GM10248 (cell line): ENCODE measurements around the gene TNFRSF21.

Source experiments
- CTCF ChIA-PET: fragments of 300-600 bp; sonication (Branson Sonifier 250); formaldehyde crosslinking; extraction: SDS; loops from one replicate; lab custom pipeline; 2021; ENCODE audit warnings: antibody characterized with exemption; lab: Yijun Ruan, JAX
- POLR2A ChIA-PET: fragments of 350-650 bp; sonication (Branson Sonifier 250); formaldehyde crosslinking; extraction: SDS; loops from one replicate; lab custom pipeline; 2020; ENCODE audit warnings: antibody characterized with exemption; lab: Yijun Ruan, JAX
- DNase-seq: peaks from one replicate; pipeline ENCODE4 v3.0.0; 2012; ENCODE audit errors: extremely low spot score
- CTCF ChIP-seq: IDR thresholded peaks from 2 replicates; pipeline ENCODE4 v1.5.1; 2012; ENCODE audit warnings: mild to moderate bottlenecking, low read depth; ENCODE audit errors: extremely low read depth, missing control alignments, control extremely low read depth

TNFRSF21 gene

GRCh38 chr6:47238456-47238995, 71.2 kb downstream of the TNFRSF21 start:
- TF ChIP-seq CTCF: no peak
- CTCF ChIA-PET: no interaction called here
- POLR2A ChIA-PET: no interaction called here
- DNase-seq: no peak

GRCh38 chr6:47237196-47237595, 72.5 kb downstream of the TNFRSF21 start:
- no peak for DNase-seq
- no peak for TF ChIP-seq CTCF
- ChIA-PET POLR2A (no interaction called here), CTCF (no interaction called here)

- DNase-seq: no peak
- TF ChIP-seq CTCF: no peak
- POLR2A ChIA-PET: no interaction called here
- CTCF ChIA-PET: interaction anchor here (1.5 to 2.0 kb wide), 2 partner anchors 14 to 16 kb away, joined by 3 to 6 read pairs; no protein-coding TSS in a partner anchor
These were observed 73.5 kb downstream of the TNFRSF21 start for GRCh38 chr6:47235964-47236760.

- ChIA-PET CTCF (interaction anchor here (1.5 to 2.0 kb wide), 2 partner anchors 15 to 17 kb away, joined by 3 to 6 read pairs; no protein-coding TSS in a partner anchor), POLR2A (no interaction called here)
- no peak for DNase-seq
- TF ChIP-seq CTCF: no peak
These were observed 74.3 kb downstream of the TNFRSF21 start for GRCh38 chr6:47235421-47235820.

- no peak for TF ChIP-seq CTCF
- POLR2A ChIA-PET: no interaction called here
- no peak for DNase-seq
- CTCF ChIA-PET: interaction anchor here (0.9 to 1.1 kb wide), 2 partner anchors 13 to 18 kb away, joined by 3 read pairs; no protein-coding TSS in a partner anchor
These were observed 75.3 kb downstream of the TNFRSF21 start for GRCh38 chr6:47234266-47234933.

- ChIA-PET CTCF (no interaction called here), POLR2A (no interaction called here)
- TF ChIP-seq CTCF: no peak
- no peak for DNase-seq
These were observed 78.6 kb downstream of the TNFRSF21 start for GRCh38 chr6:47231151-47231550.
